ENCODE results near the gene EFCAB14. TPM values are rescaled to one million over a fixed set of nuclear protein-coding genes. Genes with fewer than 3 reads are reported as not detected.
"Not testable (repeated sequence)": the region's sequence is repeated elsewhere in the genome, so short reads cannot be mapped to it uniquely, and the experiment has no call there.

The EFCAB14 gene
- total RNA-seq, 1 experiment from 2014 or later = 50.3 TPM

DNA sequence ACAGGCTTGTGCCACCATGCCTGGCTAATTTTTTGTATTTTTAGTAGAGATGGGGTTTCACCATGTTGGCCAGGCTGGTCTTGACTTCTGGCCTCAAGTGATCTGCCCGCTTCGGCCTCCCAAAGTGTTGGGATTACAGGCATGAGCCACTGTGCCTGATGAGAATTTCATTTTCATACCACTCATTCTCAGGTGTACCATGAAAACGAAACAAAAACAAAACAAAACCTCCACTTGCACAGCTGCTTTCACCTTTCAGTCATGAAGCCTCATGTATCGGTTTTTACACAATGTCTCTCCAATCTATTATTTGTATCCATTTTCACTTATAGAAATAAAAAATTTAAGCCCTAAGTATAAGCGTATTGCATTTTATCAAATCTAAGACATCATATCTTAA is 58.8 kb downstream of the EFCAB14 start:
- H3K4me1 ChIP-seq = not testable (repeated sequence)

DNA sequence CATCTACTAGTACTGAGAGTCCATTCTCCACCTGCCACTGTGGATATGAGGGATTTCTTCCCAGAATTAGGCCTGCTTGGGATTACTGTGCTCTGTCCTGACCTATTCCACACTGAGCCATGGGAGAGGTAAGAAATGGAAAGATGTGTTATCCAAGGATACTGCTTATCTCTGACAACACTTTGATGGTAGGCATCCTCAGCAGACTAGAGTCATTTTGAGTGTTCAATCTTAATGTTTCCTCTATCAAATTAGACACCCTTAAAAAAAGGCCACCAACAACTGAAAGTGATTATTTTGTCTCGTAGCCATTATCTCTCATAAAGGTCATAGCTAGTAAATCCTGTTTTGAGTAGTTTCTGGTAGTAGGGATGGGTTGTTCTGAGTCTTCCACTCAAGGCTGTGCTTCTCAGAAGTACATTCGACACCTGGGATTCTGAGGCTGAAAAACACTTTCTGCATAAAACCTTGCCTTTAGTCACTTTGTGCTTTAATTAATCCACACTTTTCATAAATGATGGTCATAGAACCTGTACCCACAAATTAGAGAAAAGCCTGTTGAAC is 59.5 kb downstream of the EFCAB14 start:
- no peak overlapping the region for H3K27ac ChIP-seq
- H3K4me1 ChIP-seq = no peaks in the 10 kb centered on the region
- H3K4me3 ChIP-seq = no peak overlapping the region
- peaks cover 41% of the 10 kb centered on the region for H3K36me3 ChIP-seq
- DNase-seq = no peak
- H3K9me3 ChIP-seq (replicated peaks) = 0 out of 2 replicates have a peak, but pooled peaks cover 3% of the 10 kb centered on the region
- H3K27me3 ChIP-seq = no peaks in the 10 kb centered on the region

More for the DNA sequence above, 58.8 kb downstream of the EFCAB14 start:
- H3K9me3 ChIP-seq (replicated peaks); H3K27me3 ChIP-seq; H3K27ac ChIP-seq; H3K4me3 ChIP-seq; DNase-seq: not testable (repeated sequence)
- peaks cover 36% of the 10 kb centered on the region for H3K36me3 ChIP-seq

DNA sequence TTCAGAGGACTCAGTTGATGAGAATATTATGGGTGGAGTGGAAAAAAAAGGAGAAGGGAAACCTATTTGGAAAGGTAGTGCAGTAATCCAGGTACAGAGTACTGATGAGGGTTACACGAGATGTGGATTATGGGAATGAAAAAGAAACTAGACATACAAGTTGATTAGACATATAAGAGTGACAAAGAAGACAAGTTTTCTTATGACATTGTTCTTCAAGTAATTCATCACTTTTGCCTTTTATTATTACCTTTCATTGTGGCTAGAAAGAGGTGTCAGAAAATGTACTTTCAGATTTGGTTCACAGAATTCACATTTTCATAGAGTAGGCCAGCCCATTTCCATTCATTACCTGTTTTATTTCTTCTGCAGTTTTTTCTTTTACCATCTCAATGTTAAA is 61.1 kb downstream of the EFCAB14 start:
- Histone ChIP-seq H3K36me3 (peaks cover 29% of the 10 kb centered on the region), H3K9me3 (replicated peaks) (0 out of 2 replicates have a peak, but pooled peaks cover 3% of the 10 kb centered on the region), H3K27me3 (no peaks in the 10 kb centered on the region), H3K4me3 (no peak overlapping the region), H3K27ac (no peak overlapping the region), H3K4me1 (no peaks in the 10 kb centered on the region)
- no peak for DNase-seq

DNA sequence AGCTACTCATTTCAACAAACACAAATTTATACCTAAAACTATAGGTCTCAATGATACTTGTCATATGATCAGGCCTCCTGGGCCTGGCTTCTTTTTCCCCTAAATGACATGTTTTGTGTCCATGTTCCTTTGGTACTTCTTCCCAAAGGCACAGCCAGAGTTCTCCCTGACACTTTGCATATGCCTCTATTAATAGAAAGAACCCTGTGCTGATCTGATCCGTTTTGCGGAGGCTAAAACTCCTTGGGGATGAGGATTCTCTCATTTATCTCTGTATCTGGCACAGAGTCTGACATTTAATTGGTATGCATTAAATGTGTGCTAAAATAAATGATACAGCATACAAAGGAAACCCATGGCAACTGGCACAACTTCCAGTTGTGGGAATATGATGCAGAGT is 62.3 kb downstream of the EFCAB14 start:
- no peaks in the 10 kb centered on the region for H3K4me1 ChIP-seq
- DNase-seq = no peak
- no peak overlapping the region for H3K27ac ChIP-seq
- H3K4me3 ChIP-seq = no peak overlapping the region
- H3K27me3 ChIP-seq = no peaks in the 10 kb centered on the region
- peaks cover 31% of the 10 kb centered on the region for H3K36me3 ChIP-seq
- 0 out of 2 replicates have a peak, but pooled peaks cover 3% of the 10 kb centered on the region for H3K9me3 ChIP-seq (replicated peaks)

DNA sequence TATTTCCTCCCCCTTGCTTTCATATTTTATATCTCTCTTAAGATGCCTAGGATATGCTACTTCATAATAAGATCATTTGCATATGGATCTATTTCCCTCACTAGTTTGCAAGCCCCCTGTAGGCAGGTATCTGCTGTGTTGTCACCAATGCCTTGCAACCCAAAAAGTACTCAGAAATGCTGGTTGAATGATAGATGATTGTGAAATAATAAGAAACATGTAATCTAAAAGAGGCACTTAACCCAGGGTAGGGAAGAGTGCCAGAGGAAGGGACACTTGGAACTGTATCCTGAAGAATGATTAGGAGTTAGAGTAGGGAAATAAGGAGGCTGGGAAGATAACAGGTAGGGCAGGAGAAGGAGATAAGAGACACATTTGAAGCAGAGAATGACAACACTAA is 63.1 kb downstream of the EFCAB14 start:
- no peak for DNase-seq
- Histone ChIP-seq H3K9me3 (replicated peaks) (0 out of 2 replicates have a peak, but pooled peaks cover 3% of the 10 kb centered on the region), H3K4me3 (no peak overlapping the region), H3K27ac (no peak overlapping the region), H3K4me1 (no peaks in the 10 kb centered on the region), H3K36me3 (peaks cover 31% of the 10 kb centered on the region), H3K27me3 (no peaks in the 10 kb centered on the region)

DNA sequence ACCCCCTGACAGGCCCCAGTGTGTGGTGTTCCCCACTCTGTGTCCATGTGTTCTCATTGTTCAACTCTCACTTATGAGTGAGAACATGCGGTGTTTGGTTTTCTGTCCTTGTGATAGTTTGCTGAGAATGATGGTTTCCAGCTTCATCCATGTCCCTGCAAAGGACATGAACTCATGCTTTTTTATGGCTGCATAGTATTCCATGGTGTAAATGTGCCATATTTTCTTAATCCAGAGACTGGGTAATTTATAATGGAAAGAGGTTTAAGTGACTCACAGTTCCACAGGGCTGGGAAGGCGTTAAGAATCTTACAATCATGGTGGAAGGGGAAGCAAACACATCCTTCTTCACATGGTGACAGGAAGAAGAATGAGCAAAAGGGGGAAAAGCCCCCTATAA is 64.2 kb downstream of the EFCAB14 start:
- H3K36me3 ChIP-seq = peaks cover 43% of the 10 kb centered on the region
- not testable (repeated sequence) for H3K4me1 ChIP-seq; H3K9me3 ChIP-seq (replicated peaks); H3K27me3 ChIP-seq; DNase-seq; H3K4me3 ChIP-seq; H3K27ac ChIP-seq

DNA sequence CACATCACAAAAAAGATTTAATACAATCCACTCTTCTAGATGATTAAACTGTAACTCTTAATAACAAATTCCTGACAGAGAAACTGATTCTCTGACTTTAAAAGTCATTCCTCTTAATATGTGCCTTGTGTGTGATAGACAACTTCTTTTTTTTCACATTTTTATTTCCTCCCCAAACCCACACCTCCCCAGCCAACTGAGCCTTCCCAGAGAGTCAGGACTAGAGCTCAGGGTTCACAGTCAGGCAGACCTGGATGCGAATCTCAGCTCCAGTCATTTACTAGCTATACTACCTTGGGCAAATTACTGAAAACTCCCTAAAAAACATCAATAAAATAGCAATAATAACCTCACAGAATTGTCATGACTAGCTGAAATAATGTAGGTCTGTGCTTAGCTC is 64.9 kb downstream of the EFCAB14 start:
- Histone ChIP-seq H3K36me3 (peaks cover 49% of the 10 kb centered on the region), H3K4me1 (no peaks in the 10 kb centered on the region), H3K27me3 (no peaks in the 10 kb centered on the region), H3K4me3 (no peak overlapping the region), H3K9me3 (replicated peaks) (0 out of 2 replicates have a peak, but pooled peaks cover 8% of the 10 kb centered on the region), H3K27ac (no peak overlapping the region)
- no peak for DNase-seq

DNA sequence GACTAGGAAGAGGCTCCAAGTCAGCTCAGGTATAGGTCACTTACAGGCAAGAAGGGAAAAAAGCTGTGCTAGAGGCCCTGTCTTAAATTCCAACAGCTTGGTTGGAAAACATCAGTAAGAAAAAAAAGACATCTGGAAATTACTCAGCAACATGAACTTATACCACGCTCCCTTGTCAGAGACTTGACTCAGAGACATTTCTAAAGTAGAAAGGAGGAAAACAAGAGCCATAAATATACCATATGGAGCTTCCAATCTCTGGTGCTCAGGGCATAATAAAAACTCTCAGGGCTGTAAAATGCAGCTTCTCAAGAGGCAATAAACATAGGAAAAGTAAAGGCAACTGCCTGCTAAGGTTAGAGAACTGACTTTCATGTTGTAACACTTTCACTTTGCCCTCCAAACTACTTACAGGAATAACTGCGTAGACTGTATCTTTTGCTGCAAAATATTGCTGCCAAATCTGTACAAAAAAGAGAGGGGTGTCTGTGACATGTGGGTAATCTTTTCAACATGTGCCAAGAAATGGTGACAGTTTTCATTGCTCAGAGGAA is 65.4 kb downstream of the EFCAB14 start:
- Histone ChIP-seq H3K4me1 (no peaks in the 10 kb centered on the region), H3K9me3 (replicated peaks) (0 out of 2 replicates have a peak, but pooled peaks cover 8% of the 10 kb centered on the region), H3K36me3 (peaks cover 49% of the 10 kb centered on the region), H3K4me3 (no peak overlapping the region), H3K27ac (no peak overlapping the region), H3K27me3 (no peaks in the 10 kb centered on the region)
- no peak for DNase-seq

DNA sequence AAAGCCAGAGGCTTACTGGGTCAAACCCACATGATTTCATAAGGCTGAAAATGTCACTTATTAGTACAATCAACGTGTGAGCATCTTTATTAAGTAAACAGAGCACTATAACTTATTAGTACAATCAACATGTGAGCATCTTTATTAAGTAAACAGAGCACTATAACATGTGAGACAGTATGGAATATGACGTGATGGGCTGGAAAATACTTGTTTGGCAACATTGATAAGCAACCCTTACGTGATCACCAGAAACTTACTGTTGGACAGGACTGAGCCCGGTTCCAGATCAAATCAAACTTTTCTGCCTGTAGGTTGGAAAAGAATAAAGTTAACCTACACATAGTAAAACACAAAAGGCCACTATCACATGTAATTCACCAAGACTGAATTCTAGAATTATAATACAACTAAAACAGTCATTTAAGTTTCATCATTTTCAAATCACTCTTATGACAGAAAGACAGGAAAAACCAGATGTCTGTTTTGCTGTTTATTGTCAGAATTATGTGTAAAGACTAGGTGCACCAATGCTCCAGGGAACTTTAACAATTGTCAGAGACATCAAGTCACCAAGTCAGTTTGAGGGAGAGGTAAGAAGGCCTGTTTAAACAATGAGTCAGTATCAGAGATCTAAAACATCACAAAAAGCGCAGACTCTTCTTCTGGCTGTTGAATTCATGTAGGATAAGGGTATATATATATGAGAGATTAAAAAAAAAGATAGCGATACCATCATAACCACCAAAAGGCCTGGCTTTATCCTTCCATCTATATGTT is 66.4 kb downstream of the EFCAB14 start:
- Histone ChIP-seq H3K4me3 (no peak overlapping the region), H3K4me1 (no peaks in the 10 kb centered on the region), H3K36me3 (peaks cover 50% of the 10 kb centered on the region), H3K9me3 (replicated peaks) (0 out of 2 replicates have a peak, but pooled peaks cover 8% of the 10 kb centered on the region), H3K27ac (no peak overlapping the region), H3K27me3 (no peaks in the 10 kb centered on the region)
- DNase-seq = no peak

DNA sequence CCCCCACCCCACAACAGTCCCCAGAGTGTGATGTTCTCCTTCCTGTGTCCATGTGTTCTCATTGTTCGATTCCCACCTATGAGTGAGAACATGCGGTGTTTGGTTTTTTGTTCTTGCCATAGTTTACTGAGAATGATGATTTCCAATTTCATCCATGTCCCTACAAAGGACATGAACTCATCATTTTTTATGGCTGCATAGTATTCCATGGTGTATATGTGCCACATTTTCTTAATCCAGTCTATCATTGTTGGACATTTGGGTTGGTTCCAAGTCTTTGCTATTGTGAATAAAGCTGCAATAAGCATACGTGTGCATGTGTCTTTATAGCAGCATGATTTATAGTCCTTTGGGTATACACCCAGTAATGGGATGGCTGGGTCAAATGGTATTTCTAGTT is 67.8 kb downstream of the EFCAB14 start:
- not testable (repeated sequence) for H3K4me3 ChIP-seq; H3K27ac ChIP-seq; H3K9me3 ChIP-seq (replicated peaks); DNase-seq; H3K4me1 ChIP-seq; H3K27me3 ChIP-seq
- peaks cover 42% of the 10 kb centered on the region for H3K36me3 ChIP-seq

DNA sequence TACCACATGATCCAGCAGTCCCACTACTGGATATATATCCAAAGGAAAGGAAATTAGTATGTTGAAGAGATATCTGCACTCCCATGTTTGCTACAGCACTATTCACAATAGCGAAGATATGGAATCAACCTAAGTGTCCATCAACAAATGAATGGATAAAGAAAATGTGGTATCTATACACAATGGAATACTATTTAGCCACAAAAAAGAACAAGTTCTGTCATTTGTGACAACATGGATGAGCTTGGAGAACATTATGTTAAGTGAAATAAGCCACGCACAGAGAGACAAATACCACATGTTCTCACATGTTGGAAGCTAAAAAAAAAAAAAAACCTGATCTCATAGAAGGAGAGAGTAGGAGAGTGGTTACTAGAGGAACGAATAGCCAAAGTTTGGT is 68.4 kb downstream of the EFCAB14 start:
- no peak overlapping the region for H3K27ac ChIP-seq
- H3K4me3 ChIP-seq = no peak overlapping the region
- no peaks in the 10 kb centered on the region for H3K27me3 ChIP-seq
- H3K4me1 ChIP-seq = no peaks in the 10 kb centered on the region
- no peak for DNase-seq
- peaks cover 37% of the 10 kb centered on the region for H3K36me3 ChIP-seq
- 0 out of 2 replicates have a peak, but pooled peaks cover 8% of the 10 kb centered on the region for H3K9me3 ChIP-seq (replicated peaks)

DNA sequence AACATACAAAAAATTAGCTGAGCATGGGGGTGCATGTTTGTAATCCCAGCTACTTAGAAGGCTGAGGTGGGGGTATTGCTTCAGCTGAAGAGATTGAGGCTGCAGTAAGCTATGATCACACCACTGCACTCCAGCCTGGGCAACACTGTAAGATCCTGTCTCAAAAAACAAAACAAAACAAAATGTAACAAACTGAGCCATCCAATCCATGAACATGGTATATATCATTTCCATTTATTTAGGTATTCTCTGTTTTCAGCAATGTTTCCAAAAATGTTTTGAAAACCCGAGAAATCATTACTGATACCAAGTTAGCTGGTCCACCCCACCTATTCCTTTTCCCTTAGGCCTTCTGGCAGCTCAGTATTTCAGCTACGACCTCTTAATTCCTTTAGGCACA is 69.2 kb downstream of the EFCAB14 start:
- Histone ChIP-seq H3K27me3 (no peaks in the 10 kb centered on the region), H3K9me3 (replicated peaks) (0 out of 2 replicates have a peak, but pooled peaks cover 5% of the 10 kb centered on the region), H3K4me3 (no peak overlapping the region), H3K27ac (no peak overlapping the region), H3K36me3 (peaks cover 30% of the 10 kb centered on the region), H3K4me1 (no peaks in the 10 kb centered on the region)
- DNase-seq = no peak

DNA sequence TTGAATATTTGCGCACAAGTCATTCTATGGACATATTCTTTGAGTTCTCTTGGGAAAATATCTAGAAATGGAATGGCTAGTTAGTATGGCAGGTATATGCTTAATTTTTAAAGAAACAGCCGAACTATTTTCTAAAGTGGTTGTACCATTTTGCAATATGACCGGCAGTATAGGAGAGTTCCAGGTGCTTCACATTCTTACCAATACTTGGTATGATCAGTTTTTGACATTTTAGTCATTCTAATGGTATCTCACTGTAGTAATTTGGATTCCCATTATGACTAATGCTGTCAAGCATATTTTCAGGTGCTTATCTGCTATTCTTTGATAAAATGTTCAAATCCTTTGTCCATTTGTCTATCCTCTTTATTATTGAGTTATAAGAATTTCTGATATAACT is 71.3 kb downstream of the EFCAB14 start:
- Histone ChIP-seq H3K27ac (no peak overlapping the region), H3K36me3 (peaks cover 28% of the 10 kb centered on the region), H3K4me1 (peaks cover 7% of the 10 kb centered on the region; the same call in 1 of the 2 replicates), H3K9me3 (replicated peaks) (0 out of 2 replicates have a peak, but pooled peaks cover 5% of the 10 kb centered on the region), H3K27me3 (no peaks in the 10 kb centered on the region), H3K4me3 (no peak overlapping the region)
- no peak for DNase-seq

DNA sequence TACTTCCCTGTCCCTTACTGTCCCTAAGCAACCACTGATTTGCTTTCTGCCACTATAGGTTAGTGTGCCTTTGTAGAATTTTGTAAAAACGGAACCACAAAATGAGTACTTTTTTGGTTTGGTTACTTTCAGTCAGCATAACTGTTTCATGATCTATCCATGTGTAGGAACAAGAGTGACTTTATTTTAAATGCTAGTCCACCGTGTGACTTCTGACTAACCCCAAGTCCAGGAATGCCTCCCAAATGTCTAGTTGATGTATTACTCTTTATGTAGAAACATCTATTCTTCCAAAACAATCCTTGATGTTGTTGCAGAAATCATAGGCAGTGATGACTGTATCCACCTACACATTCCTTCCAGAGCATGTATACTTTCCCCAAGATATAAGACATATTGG is 72.1 kb downstream of the EFCAB14 start:
- no peak for DNase-seq

DNA sequence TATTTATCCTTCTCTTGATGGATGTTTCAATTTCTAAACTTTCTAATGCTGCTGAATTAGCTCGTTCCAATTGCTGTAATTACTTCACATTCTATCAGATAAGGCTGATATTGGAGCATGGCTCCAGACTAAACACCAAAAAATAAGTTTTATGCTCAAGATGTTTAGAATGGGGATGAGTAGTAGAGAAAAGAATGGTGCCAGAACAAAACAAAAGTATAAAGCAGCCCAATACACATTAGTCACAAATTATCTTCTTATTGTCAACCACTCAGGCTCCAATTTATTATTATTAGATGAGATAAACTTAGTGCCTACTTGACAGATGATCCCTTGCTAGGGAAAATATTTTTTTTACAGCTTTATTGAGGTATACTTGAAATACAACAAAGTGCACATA is 72.6 kb downstream of the EFCAB14 start:
- no peak for DNase-seq
- Histone ChIP-seq H3K9me3 (replicated peaks) (0 out of 2 replicates have a peak, but pooled peaks cover 5% of the 10 kb centered on the region), H3K27ac (no peak overlapping the region), H3K4me1 (peaks cover 8% of the 10 kb centered on the region; the same call in 1 of the 2 replicates), H3K36me3 (peaks cover 28% of the 10 kb centered on the region), H3K4me3 (no peak overlapping the region), H3K27me3 (no peaks in the 10 kb centered on the region)

More for the DNA sequence above, 72.1 kb downstream of the EFCAB14 start:
- Histone ChIP-seq H3K27me3 (no peaks in the 10 kb centered on the region), H3K4me1 (peaks cover 8% of the 10 kb centered on the region; the same call in 1 of the 2 replicates), H3K36me3 (peaks cover 28% of the 10 kb centered on the region), H3K27ac (no peak overlapping the region), H3K4me3 (no peak overlapping the region), H3K9me3 (replicated peaks) (0 out of 2 replicates have a peak, but pooled peaks cover 5% of the 10 kb centered on the region)

All from SJCRH30 (cell line).